Smooth muscle cell (in vitro differentiated cells): ENCODE data around the gene KRTAP3-3. TPM values are rescaled to one million over a fixed set of nuclear protein-coding genes. Genes with fewer than 3 reads are reported as not detected.

Source experiments
- DNase-seq: peaks from one replicate; lab custom pipeline; 2025; ENCODE audit not compliant: unreplicated experiment; lab: John Stamatoyannopoulos, UW
- H2AFZ ChIP-seq: fragments of 200-600 bp; sonication (generic); 2 replicates; pipeline ENCODE4 v1.6.0; 2016; ENCODE audit warnings: antibody characterized with exemption, low read depth, mild to moderate bottlenecking
- H3F3A ChIP-seq: fragments of 200-600 bp; sonication (generic); 2 replicates; pipeline ENCODE4 v1.6.0; 2017; ENCODE audit warnings: antibody characterized with exemption, low read depth
- H3K27ac ChIP-seq: fragments of 200-600 bp; sonication (generic); 2 replicates; pipeline ENCODE4 v1.5.1; 2016; ENCODE audit warnings: low read depth, mild to moderate bottlenecking
- H3K27me3 ChIP-seq: fragments of 200-600 bp; sonication (generic); 2 replicates; pipeline ENCODE4 v1.6.1; 2016; ENCODE audit warnings: low read depth, mild to moderate bottlenecking
- H3K36me3 ChIP-seq: fragments of 200-600 bp; sonication (generic); 2 replicates; pipeline ENCODE4 v1.5.1; 2016; ENCODE audit warnings: low read depth
- H3K4me1 ChIP-seq: fragments of 200-600 bp; sonication (generic); 2 replicates; pipeline ENCODE4 v1.5.1; 2016; ENCODE audit warnings: low read depth
- H3K4me2 ChIP-seq: fragments of 200-600 bp; sonication (generic); 2 replicates; pipeline ENCODE4 v1.6.0; 2016; ENCODE audit warnings: mild to moderate bottlenecking
- H3K4me3 ChIP-seq: fragments of 200-600 bp; sonication (generic); 2 replicates; pipeline ENCODE4 v1.5.1; 2016; ENCODE audit warnings: mild to moderate bottlenecking
- H3K79me2 ChIP-seq: fragments of 200-600 bp; sonication (generic); 2 replicates; pipeline ENCODE4 v1.6.0; 2016; ENCODE audit warnings: low read depth, mild to moderate bottlenecking
- H3K9ac ChIP-seq: fragments of 200-600 bp; sonication (generic); 2 replicates; pipeline ENCODE4 v1.6.0; 2016; ENCODE audit warnings: low read depth
- H3K9me3 ChIP-seq: fragments of 200-600 bp; sonication (generic); replicated peaks from 2 replicates; pipeline ENCODE4 v1.5.1; 2016; ENCODE audit warnings: low read depth
- H4K20me1 ChIP-seq: fragments of 200-600 bp; sonication (generic); 2 replicates; pipeline ENCODE4 v1.6.0; 2016; ENCODE audit warnings: low read depth
- WGBS: methylation state at CpG from one replicate; pipeline ENCODE4 v1.1.7; 2016; ENCODE audit warnings: low lambda C conversion rate; 5-methylcytosine and 5-hydroxymethylcytosine counted together
- polyA plus RNA-seq: library from polyadenylated mRNA; unstranded; fragments of >200 nt; fragmentation: Nextera tagmentation; extraction: Ambion mirVana; gene quantifications from 2 replicates; pipeline ENCODE4 v1.2.1, GENCODE V29; 2016
- total RNA-seq: library from RNA; depleted of rRNA; stranded (reverse); fragments of >200 nt; gene quantifications from 2 replicates; pipeline ENCODE4 v1.2.3, GENCODE V29; 2014
- TF ChIP-seq, protein P1 (sequence below): fragments of 200-600 bp; sonication (generic); IDR thresholded peaks from 2 replicates; pipeline ENCODE4 v1.5.1; 2017; ENCODE audit warnings: borderline replicate concordance, mild to moderate bottlenecking, antibody characterized with exemption; ENCODE audit not compliant: insufficient read depth, poor library complexity, severe bottlenecking

The KRTAP3-3 gene
- total and polyA plus RNA-seq, 2 experiments from 2014 or later, result not detected

DNA sequence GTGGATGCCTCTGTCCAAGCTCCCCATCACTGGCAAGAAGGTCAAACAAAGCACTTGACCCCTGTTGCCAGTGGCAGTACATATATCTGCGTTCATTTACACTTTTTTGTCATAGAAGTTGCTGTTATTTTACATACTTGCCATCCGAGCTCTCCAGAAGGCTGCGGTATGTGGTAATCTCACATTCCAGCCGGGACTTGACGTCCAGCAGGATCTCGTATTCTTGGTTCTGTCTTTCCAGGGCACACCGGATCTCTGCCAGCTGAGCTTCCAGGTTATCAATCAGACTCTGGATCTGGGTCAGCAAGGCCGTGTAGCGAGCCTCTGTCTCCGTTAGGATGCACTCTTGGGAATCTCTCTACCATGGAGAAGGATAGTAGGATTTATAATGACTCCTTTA is 33.8 kb downstream of the KRTAP3-3 start:
- Histone ChIP-seq H3K4me2 (peak overlapping the region; percentile 16), H3K79me2 (no peaks in the 10 kb centered on the region), H3F3A (peaks cover 6% of the 10 kb centered on the region), H3K9ac (no peak overlapping the region), H4K20me1 (no peaks in the 10 kb centered on the region), H3K27ac (no peak overlapping the region), H3K9me3 (no peaks in the 10 kb centered on the region), H3K4me1 (peaks cover 15% of the 10 kb centered on the region), H3K36me3 (no peaks in the 10 kb centered on the region), H2AFZ (no peak overlapping the region), H3K27me3 (no peaks in the 10 kb centered on the region), H3K4me3 (no peak overlapping the region)
- TF ChIP-seq, protein P1, sequence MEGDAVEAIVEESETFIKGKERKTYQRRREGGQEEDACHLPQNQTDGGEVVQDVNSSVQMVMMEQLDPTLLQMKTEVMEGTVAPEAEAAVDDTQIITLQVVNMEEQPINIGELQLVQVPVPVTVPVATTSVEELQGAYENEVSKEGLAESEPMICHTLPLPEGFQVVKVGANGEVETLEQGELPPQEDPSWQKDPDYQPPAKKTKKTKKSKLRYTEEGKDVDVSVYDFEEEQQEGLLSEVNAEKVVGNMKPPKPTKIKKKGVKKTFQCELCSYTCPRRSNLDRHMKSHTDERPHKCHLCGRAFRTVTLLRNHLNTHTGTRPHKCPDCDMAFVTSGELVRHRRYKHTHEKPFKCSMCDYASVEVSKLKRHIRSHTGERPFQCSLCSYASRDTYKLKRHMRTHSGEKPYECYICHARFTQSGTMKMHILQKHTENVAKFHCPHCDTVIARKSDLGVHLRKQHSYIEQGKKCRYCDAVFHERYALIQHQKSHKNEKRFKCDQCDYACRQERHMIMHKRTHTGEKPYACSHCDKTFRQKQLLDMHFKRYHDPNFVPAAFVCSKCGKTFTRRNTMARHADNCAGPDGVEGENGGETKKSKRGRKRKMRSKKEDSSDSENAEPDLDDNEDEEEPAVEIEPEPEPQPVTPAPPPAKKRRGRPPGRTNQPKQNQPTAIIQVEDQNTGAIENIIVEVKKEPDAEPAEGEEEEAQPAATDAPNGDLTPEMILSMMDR, result no peak
- 59% methylated on average over 10 of the region's 10 CpGs for WGBS
- DNase-seq, result no peak

DNA sequence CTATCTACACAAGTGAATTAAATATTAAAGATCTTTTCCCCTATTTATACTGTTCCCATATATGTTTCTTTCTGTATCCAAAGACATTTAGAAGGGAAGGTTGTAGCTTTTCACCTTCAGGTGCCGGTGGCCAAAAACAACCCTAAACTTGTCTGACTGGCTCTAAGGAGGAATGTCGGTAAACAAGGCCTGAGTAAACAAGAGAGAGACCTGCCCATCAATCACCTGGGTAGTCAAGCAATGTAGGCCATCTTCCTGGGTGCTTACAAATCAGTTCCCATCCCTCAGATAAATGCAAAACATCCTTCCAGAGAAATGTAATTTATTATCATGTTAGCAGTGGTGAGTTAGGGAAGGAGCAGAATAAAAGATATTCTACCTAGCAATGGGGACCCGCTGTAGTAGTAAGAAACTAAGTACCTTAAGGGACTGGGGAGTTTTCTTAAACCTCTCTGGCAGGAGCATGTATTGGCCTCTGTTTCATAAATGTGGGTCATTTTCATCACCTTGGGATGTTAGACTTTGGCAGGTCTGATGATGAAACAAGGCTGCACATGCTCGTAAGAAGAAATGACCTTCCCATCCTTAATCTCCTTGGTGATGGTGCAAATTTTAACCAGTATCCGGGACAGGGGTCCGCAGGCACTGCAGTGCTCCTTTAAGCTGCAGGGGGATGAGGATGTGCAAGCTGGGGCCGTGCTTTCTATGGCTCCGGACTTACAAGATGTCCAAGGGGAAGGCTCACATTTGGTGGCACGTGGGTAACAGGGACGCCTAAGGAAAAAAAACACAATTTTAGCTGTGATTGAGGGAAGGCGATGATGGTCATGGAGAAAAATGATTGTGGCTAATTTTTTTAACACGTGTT is 35.6 kb downstream of the KRTAP3-3 start:
- Histone ChIP-seq H3K9me3 (no peaks in the 10 kb centered on the region), H3K4me2 (peak overlapping the region; percentile 76), H3K36me3 (no peaks in the 10 kb centered on the region), H3K27me3 (no peaks in the 10 kb centered on the region), H3K9ac (peak overlapping the region; percentile 31), H3K27ac (peak overlapping the region; percentile 80), H3K79me2 (no peaks in the 10 kb centered on the region), H3K4me3 (no peak overlapping the region), H3K4me1 (peaks cover 15% of the 10 kb centered on the region), H2AFZ (no peak overlapping the region), H3F3A (peaks cover 6% of the 10 kb centered on the region), H4K20me1 (no peaks in the 10 kb centered on the region)
- WGBS, result 87% methylated on average over 12 of the region's 12 CpGs
- no peak for DNase-seq
- TF ChIP-seq, protein P1, result no peak

DNA sequence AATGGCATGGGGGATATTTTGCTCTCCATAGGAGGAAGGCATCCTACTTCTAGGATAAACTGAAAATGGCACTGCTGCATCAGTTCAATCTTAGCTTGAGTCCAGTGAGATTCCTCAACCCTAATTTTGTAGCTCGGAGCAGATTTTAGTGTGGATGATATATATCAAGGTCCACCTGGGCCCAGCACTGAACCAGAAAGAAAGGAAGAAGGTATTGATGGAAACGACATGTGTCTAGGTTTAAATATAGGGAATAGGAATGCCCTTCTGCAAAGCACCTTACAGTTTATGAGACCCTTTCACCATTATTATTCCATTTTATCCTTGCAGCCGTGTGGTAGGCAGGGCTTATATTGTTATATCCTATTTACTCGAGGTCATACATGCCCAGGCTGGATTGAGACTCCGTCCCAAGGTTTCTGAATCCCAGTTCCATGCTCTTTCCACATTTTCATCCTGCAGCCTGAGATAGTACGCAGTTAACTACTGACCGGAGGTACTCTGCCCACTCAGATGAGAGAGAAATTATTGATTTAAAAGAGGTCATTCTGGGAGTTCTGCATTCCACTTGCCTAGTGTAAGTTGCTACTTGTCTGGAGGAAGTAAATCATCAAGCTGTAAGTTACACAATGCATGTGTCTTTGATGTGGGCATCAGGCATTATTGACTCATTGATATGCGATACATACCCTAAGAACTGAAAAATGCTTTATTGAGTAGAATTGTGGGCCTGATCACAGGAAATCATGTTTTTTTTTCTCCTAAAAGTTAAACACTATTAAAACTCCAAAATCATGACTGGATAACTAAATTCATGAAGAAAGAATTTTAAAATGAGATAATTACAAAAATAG is 37.3 kb downstream of the KRTAP3-3 start:
- peak overlapping the region; percentile 76 for H3K4me2 ChIP-seq

More for the DNA sequence above, 37.3 kb downstream of the KRTAP3-3 start:
- DNase-seq, result no peak
- H3K4me1 ChIP-seq, result peaks cover 15% of the 10 kb centered on the region
- H3K79me2 ChIP-seq, result no peaks in the 10 kb centered on the region
- WGBS, result 53% methylated on average over 8 of the region's 8 CpGs
- peaks cover 6% of the 10 kb centered on the region for H3F3A ChIP-seq
- no peaks in the 10 kb centered on the region for H3K27me3 ChIP-seq
- H3K27ac ChIP-seq, result peak overlapping the region; percentile 80
- no peaks in the 10 kb centered on the region for H3K36me3 ChIP-seq
- H3K9ac ChIP-seq, result peak overlapping the region; percentile 31
- TF ChIP-seq, protein P1, result no peak
- H3K9me3 ChIP-seq, result no peaks in the 10 kb centered on the region
- H2AFZ ChIP-seq, result no peak overlapping the region
- no peak overlapping the region for H3K4me3 ChIP-seq
- no peaks in the 10 kb centered on the region for H4K20me1 ChIP-seq
